ENCODE data around the gene IL17RE. TPM values are rescaled to one million over a fixed set of nuclear protein-coding genes. Genes with fewer than 3 reads are reported as not detected.
"Not testable (repeated sequence)": the region's sequence is repeated elsewhere in the genome, so short reads cannot be mapped to it uniquely, and the experiment has no call there.

IL17RE gene
- total RNA-seq, result 21.5 TPM
- long read RNA-seq, partial matches to known transcripts, result 3 of 7 reads
- long read RNA-seq, other reads (novel, unspliced or antisense), result 3 of 7 reads

DNA sequence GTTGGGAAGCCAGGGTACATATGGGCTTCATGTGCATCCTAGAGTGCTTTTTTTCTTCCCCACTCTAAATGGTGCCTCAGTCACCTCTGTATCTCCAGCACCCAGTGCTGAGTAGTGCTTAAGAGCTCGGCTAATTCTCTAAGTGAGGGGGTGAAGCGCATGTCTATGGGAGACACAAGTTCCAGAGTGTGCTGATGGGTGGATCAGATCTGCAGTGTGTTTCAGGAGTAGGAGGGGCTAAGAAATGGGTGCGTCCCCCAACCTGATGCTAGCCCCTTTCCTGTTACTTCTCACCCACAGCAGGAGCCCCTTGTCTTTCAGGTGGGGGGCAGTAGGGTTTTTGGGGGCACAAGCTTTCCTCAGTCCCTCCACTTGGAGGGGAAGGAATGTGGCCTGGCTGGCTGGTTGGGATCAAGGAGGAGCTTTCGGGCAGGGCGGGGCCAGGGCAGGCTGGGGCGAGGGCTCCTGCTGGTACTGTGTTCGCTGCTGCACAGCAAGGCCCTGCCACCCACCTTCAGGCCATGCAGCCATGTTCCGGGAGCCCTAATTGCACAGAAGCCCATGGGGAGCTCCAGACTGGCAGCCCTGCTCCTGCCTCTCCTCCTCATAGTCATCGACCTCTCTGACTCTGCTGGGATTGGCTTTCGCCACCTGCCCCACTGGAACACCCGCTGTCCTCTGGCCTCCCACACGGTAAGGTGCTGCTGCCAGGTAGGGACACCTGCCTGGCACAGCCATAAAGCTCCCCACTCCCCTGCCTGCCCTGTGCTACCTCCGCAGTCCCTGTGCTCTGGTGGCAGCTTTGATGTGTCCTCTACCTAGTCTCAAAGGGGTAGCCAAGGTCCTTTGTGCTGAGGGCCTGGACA, at the start of gene IL17RE:
IL17RE (plus strand) TSS at position 477 of the 866 bp plus-strand sequence; CDS start at position 562, 85 bp downstream.
- Histone ChIP-seq H3K4me1 (peaks cover 37% of the 10 kb centered on the region), H3K9me3 (no peaks in the 10 kb centered on the region), H3K27ac (peak within 1 kb of the TSS; percentile 69), H3K4me3 (peak within 1 kb of the TSS; percentile 55), H3K27me3 (ENCODE audit: low read depth) (no peaks in the 10 kb centered on the region), H3K36me3 (no peaks in the 10 kb centered on the region)
- intact Hi-C loops (cut with DNase I), result no loop called here
- TF ChIP-seq, protein P1, sequence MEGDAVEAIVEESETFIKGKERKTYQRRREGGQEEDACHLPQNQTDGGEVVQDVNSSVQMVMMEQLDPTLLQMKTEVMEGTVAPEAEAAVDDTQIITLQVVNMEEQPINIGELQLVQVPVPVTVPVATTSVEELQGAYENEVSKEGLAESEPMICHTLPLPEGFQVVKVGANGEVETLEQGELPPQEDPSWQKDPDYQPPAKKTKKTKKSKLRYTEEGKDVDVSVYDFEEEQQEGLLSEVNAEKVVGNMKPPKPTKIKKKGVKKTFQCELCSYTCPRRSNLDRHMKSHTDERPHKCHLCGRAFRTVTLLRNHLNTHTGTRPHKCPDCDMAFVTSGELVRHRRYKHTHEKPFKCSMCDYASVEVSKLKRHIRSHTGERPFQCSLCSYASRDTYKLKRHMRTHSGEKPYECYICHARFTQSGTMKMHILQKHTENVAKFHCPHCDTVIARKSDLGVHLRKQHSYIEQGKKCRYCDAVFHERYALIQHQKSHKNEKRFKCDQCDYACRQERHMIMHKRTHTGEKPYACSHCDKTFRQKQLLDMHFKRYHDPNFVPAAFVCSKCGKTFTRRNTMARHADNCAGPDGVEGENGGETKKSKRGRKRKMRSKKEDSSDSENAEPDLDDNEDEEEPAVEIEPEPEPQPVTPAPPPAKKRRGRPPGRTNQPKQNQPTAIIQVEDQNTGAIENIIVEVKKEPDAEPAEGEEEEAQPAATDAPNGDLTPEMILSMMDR (IDR thresholded peaks at IDR 0.05), result no peak
- ATAC-seq (peak; percentile 83 to 87), DNase-seq (peak; percentile 76)

DNA sequence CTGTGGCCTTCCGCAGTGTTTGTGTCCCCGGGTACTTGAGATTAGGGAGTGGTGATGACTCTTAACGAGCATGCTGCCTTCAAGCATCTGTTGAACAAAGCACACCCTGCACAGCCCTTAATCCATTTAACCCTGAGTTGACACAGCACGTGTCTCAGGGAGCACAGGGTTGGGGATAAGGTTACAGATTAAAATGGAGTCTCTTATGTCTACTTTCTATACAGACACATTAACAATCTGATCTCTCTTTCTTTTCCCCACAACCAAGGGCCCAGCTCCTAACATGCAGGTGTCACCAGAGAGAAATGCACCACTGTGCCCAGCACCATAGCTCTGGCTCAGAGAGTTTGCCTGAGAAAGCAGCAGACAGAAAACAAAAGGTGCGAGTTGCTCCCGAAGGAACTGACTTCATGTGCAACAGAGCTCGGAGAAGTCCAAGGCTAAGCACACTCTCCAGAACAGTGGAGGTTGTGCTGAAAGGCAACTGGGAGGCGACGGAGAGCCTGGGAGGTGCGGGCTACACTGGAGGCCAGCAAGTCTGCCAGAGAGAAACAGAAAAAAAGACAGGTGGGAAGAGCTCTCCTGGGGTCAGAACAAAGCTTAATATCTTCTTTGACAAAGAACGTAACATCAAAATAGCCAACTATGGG, 48.2 kb upstream of the IL17RE start:
- not testable (repeated sequence) for H3K9me3 ChIP-seq; H3K27me3 ChIP-seq (ENCODE audit: low read depth)

GRCh38 chr3:9855594-9855993, 47.1 kb upstream of the IL17RE start:
- TF ChIP-seq, protein P1 (IDR thresholded peaks at IDR 0.05), result no peak
- H3K4me3 ChIP-seq, result no peak overlapping the region
- no peaks in the 10 kb centered on the region for H3K9me3 ChIP-seq
- H3K27me3 ChIP-seq (ENCODE audit: low read depth), result no peaks in the 10 kb centered on the region
- H3K36me3 ChIP-seq, result no peaks in the 10 kb centered on the region
- DNase-seq (no peak), ATAC-seq (no peak)
- peaks cover 6% of the 10 kb centered on the region for H3K4me1 ChIP-seq
- H3K27ac ChIP-seq, result no peak overlapping the region
- intact Hi-C loops (cut with DNase I), result no loop called here

More for the DNA sequence above, 48.2 kb upstream of the IL17RE start:
- ATAC-seq (peak in 1 of 2 donors; percentile 49), DNase-seq (peak; percentile 48)
- H3K4me3 ChIP-seq; H3K27ac ChIP-seq; H3K36me3 ChIP-seq; intact Hi-C loops (cut with DNase I); H3K4me1 ChIP-seq: not testable (repeated sequence)

DNA sequence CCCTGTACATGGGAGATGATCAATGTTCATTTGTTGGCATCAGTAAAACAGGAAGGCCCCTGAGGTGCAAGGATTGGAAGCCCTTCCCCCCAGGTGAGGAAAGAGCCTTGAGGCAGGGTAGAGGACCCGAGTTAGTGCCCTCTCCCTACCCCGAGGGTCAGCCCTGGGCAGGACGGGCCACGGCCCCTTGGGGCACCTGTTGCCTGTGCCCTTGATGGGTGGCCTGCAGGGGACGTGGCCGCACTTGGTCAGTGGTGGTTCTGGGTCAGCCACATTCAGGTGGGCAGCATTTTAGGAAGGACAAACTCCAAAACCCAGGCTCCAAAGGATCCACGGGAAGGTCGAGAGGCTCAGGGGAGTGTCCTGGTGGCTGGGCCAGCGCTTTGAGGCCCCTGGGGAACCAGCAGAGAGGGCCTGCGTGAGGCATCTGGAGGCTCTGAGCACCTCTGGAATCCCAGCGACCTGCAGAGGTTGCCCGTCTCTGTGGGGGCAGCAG, 43.1 kb upstream of the IL17RE start:
- Histone ChIP-seq H3K4me3 (no peak overlapping the region), H3K4me1 (peaks cover 25% of the 10 kb centered on the region), H3K27ac (no peak overlapping the region), H3K9me3 (no peaks in the 10 kb centered on the region), H3K27me3 (ENCODE audit: low read depth) (no peaks in the 10 kb centered on the region), H3K36me3 (no peaks in the 10 kb centered on the region)
- ATAC-seq (no peak), DNase-seq (no peak)
- TF ChIP-seq, protein P1 (IDR thresholded peaks at IDR 0.05), result no peak
- intact Hi-C loops (cut with DNase I), result no loop called here

- Histone ChIP-seq H3K4me3 (no peak overlapping the region), H3K4me1 (peaks cover 35% of the 10 kb centered on the region), H3K27ac (no peak overlapping the region), H3K27me3 (ENCODE audit: low read depth) (no peaks in the 10 kb centered on the region), H3K36me3 (no peaks in the 10 kb centered on the region), H3K9me3 (no peaks in the 10 kb centered on the region)
- TF ChIP-seq, protein P1 (IDR thresholded peaks at IDR 0.05), result no peak
- intact Hi-C loops (cut with DNase I), result no loop called here
- ATAC-seq, result no peak
- no peak for DNase-seq
Observed at GRCh38 chr3:9861201-9861600, 41.4 kb upstream of the IL17RE start.

Measured in lower lobe of right lung (tissue), 2 donors.